ENCODE data around the gene ELAVL4.
A peak's percentile ranks its signal among the peaks of the same experiment; 100 is the strongest.

Gene ELAVL4

DNA sequence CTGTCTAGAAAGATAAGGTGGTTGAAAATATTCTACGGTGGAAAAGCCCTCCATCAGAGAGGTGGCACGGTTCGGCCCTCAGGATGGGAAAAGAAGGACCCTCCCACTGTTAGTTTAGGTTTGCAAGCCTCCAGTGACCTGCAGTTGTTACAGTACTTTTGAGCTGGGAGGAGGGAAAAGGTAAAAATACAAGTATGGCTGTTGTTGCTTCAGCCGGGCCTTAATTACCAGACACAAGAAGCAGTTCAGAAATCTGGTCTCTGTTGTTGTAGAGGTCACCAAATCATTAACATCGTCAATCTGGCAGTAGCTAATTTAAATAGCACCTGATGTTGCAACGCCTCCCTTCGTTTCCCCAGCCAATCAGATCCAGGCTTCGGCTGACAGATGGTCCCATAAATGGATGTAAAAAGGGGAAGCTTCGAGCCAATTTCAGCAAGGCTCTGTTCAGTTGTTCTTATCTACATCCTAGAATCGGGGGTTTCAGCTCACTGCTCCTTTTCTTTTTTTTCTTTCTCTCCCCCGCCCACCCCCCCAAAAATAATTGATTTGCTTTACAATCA lies at the start of gene ELAVL4:
TSS of gene ELAVL4 (plus strand) at position 424 of the 563 bp plus-strand sequence. CDS start 270 bp downstream, outside the sequence.
- TF ChIP-seq TCF4 (CRISPR knock-in tag; IDR thresholded peaks at IDR 0.05; ENCODE audit: borderline replicate concordance) (peak; percentile 49; the same call in 1 of the 2 replicates), BACH2 (CRISPR knock-in tag; IDR thresholded peaks at IDR 0.05; ENCODE audit: borderline replicate concordance) (no peak), ZNF8 (CRISPR knock-in tag; IDR thresholded peaks at IDR 0.05) (no peak)
- no peak for ATAC-seq

DNA sequence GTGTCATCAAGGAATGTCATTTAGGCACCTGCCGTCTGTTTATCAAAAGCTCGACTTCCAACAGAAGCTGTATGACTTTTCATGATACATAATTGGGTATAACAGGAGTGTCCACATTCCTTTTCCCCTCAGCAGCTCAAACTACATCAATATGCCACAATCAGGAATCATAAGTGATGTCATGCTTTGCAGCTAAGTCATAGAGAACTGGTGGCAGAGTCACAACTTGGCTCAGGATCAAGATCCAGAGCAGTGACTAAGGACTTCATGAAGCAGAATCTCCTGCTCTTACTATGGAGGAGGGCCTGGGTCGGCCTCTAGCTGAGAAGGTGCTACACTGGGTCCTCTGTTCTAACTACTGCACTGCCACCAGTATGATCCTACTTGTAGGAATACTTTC lies 48.4 kb upstream of the ELAVL4 start:
- no peak for TF ChIP-seq ZFP3 (CRISPR knock-in tag; IDR thresholded peaks at IDR 0.05)
- TF ChIP-seq PPARA (CRISPR knock-in tag; IDR thresholded peaks at IDR 0.05; ENCODE audit: borderline replicate concordance), result no peak
- TF ChIP-seq, protein P1, sequence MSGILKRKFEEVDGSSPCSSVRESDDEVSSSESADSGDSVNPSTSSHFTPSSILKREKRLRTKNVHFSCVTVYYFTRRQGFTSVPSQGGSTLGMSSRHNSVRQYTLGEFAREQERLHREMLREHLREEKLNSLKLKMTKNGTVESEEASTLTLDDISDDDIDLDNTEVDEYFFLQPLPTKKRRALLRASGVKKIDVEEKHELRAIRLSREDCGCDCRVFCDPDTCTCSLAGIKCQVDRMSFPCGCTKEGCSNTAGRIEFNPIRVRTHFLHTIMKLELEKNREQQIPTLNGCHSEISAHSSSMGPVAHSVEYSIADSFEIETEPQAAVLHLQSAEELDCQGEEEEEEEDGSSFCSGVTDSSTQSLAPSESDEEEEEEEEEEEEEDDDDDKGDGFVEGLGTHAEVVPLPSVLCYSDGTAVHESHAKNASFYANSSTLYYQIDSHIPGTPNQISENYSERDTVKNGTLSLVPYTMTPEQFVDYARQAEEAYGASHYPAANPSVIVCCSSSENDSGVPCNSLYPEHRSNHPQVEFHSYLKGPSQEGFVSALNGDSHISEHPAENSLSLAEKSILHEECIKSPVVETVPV (CRISPR knock-in tag; IDR thresholded peaks at IDR 0.05), result no peak
- TF ChIP-seq, protein P2, sequence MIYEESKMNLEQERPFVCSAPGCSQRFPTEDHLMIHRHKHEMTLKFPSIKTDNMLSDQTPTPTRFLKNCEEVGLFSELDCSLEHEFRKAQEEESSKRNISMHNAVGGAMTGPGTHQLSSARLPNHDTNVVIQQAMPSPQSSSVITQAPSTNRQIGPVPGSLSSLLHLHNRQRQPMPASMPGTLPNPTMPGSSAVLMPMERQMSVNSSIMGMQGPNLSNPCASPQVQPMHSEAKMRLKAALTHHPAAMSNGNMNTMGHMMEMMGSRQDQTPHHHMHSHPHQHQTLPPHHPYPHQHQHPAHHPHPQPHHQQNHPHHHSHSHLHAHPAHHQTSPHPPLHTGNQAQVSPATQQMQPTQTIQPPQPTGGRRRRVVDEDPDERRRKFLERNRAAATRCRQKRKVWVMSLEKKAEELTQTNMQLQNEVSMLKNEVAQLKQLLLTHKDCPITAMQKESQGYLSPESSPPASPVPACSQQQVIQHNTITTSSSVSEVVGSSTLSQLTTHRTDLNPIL (CRISPR knock-in tag; IDR thresholded peaks at IDR 0.05; ENCODE audit: low read depth), result no peak
- no peak for TF ChIP-seq GLIS3 (CRISPR knock-in tag; IDR thresholded peaks at IDR 0.05)
- no peak for TF ChIP-seq RARB (CRISPR knock-in tag; IDR thresholded peaks at IDR 0.05)
- TF ChIP-seq SNAI2 (CRISPR knock-in tag; IDR thresholded peaks at IDR 0.05), result no peak

DNA sequence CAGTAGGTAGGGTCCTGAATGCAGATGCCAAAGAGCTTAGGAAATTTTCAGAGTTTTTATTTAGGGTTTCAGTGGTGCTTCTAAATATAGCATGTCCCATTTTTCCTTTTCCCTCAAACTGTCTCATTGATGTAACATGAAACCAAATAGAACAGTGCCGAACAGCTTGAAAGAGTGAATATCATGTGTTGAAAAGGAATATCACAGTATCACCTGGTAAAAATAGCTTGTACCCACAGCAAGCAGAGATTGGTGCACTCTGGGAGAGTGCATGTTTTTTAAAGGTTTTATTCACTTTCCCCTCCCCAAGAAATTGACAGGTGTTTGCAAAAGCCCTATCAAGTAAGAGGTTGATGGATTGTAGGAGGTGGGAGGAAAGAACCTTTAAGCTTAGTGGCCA lies 41.9 kb upstream of the ELAVL4 start:
- no peak for ATAC-seq
- TF ChIP-seq ZNF70 (CRISPR knock-in tag; IDR thresholded peaks at IDR 0.05) (no peak), RARB (CRISPR knock-in tag; IDR thresholded peaks at IDR 0.05) (no peak), ZFP3 (CRISPR knock-in tag; IDR thresholded peaks at IDR 0.05) (no peak), ZNF565 (CRISPR knock-in tag; conservative IDR thresholded peaks at IDR 0.05; ENCODE audit: low read depth) (no peak), ZC3H10 (CRISPR knock-in tag; IDR thresholded peaks at IDR 0.05) (no peak), PPARA (CRISPR knock-in tag; IDR thresholded peaks at IDR 0.05; ENCODE audit: borderline replicate concordance) (no peak), TCF4 (CRISPR knock-in tag; IDR thresholded peaks at IDR 0.05; ENCODE audit: borderline replicate concordance) (no peak)

More for the DNA sequence above, 48.4 kb upstream of the ELAVL4 start:
- ATAC-seq, result no peak

DNA sequence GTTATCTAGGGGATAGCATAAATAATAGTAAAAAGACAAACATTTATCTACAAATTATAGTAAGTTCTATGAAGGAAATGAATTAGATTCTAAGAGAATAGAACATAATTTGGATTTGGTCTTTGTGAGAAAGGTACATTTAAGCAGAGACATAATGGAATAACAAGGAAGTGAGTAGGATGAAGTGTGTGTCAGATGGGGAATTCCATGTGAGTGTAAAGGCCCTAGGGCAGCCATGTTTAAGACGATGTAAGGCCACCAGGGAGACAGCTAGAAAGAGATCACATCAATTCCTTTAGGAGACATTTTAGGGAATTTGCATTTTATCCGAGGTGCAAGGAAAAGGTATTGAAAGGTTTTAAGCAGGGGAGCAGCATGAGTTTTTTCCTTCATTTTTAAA lies 33.8 kb upstream of the ELAVL4 start:
- no peak for ATAC-seq
- TF ChIP-seq, protein P1 (CRISPR knock-in tag; IDR thresholded peaks at IDR 0.05), result no peak
- TF ChIP-seq ISL1 (CRISPR knock-in tag; IDR thresholded peaks at IDR 0.05) (no peak), SNAI2 (CRISPR knock-in tag; IDR thresholded peaks at IDR 0.05) (no peak), RARB (CRISPR knock-in tag; IDR thresholded peaks at IDR 0.05) (no peak)
- TF ChIP-seq, protein P2 (CRISPR knock-in tag; IDR thresholded peaks at IDR 0.05; ENCODE audit: low read depth), result no peak

DNA sequence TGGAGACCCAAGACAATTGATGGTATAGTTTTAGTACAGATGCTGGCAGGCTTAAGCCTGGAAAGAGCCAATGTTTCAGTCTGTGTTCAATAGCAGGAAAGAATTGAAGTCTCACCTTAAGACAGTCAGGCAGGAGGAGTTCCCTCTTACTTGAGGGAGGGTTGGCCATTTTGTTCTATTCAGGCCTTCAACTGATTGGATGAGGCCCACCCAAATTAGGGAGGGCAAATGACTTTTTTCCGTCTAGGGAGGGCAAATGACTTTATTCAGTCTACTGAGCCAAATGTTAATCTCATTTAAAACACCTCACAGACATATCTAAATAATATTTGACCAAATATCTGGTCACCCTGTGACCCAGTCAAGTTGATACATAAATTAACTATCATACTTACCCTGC lies 31.4 kb upstream of the ELAVL4 start:
- no peak for ATAC-seq
- TF ChIP-seq ZC3H10 (CRISPR knock-in tag; IDR thresholded peaks at IDR 0.05), result no peak
- TF ChIP-seq BACH2 (CRISPR knock-in tag; IDR thresholded peaks at IDR 0.05; ENCODE audit: borderline replicate concordance), result no peak
- no peak for TF ChIP-seq ZNF8 (CRISPR knock-in tag; IDR thresholded peaks at IDR 0.05)
- no peak for TF ChIP-seq SNAI2 (CRISPR knock-in tag; IDR thresholded peaks at IDR 0.05)

DNA sequence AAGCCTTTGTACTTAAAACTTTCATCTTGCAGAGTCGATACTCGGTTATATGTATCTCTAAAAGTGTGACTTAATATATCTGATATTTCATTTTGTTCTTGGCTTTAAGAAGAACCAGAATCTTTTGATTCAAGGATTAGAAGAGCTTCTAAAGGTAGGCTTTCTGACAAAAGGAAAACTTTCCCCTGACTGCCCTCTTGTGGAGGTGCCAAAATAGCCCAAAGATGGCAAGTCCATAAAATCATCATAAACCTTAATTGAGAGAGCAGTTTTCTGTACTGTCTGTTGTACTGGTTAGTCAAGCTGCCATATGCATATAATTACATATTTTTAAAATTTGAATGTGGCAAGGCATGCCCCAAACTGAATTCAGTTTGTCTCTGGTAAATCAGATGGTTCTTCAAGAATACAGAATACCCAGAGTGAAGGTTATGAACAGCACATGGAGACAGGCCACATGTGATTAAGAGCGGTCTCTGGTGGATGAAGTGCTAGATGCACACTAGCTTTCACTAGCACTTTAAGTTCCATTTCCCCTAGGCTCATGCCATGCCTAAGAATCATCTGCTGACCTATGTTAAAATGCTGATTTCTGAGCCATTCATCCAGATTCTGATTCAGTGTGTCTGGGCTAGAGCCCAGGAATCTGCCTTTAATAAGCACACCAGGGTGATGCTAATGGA lies 27.7 kb upstream of the ELAVL4 start:
- TF ChIP-seq, protein P3, sequence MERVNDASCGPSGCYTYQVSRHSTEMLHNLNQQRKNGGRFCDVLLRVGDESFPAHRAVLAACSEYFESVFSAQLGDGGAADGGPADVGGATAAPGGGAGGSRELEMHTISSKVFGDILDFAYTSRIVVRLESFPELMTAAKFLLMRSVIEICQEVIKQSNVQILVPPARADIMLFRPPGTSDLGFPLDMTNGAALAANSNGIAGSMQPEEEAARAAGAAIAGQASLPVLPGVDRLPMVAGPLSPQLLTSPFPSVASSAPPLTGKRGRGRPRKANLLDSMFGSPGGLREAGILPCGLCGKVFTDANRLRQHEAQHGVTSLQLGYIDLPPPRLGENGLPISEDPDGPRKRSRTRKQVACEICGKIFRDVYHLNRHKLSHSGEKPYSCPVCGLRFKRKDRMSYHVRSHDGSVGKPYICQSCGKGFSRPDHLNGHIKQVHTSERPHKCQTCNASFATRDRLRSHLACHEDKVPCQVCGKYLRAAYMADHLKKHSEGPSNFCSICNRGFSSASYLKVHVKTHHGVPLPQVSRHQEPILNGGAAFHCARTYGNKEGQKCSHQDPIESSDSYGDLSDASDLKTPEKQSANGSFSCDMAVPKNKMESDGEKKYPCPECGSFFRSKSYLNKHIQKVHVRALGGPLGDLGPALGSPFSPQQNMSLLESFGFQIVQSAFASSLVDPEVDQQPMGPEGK (CRISPR knock-in tag; IDR thresholded peaks at IDR 0.05; ENCODE audit: borderline replicate concordance), result no peak
- no peak for TF ChIP-seq GLIS3 (CRISPR knock-in tag; IDR thresholded peaks at IDR 0.05)
- TF ChIP-seq, protein P2 (CRISPR knock-in tag; IDR thresholded peaks at IDR 0.05; ENCODE audit: low read depth), result no peak
- no peak for TF ChIP-seq ZC3H10 (CRISPR knock-in tag; IDR thresholded peaks at IDR 0.05)
- no peak for TF ChIP-seq CSDC2 (CRISPR knock-in tag; IDR thresholded peaks at IDR 0.05)
- TF ChIP-seq RARB (CRISPR knock-in tag; IDR thresholded peaks at IDR 0.05), result no peak
- TF ChIP-seq TOX (CRISPR knock-in tag; IDR thresholded peaks at IDR 0.05; ENCODE audit: borderline replicate concordance), result no peak
- ATAC-seq, result peak; percentile 80

Measured in SK-N-SH treated with all-trans-retinoic acid at 6 μM for 48 hours (cell line).